ENCODE results near the gene SEC24D.
"Not testable (repeated sequence)": the region's sequence is repeated elsewhere in the genome, so short reads cannot be mapped to it uniquely, and the experiment has no call there.

Gene SEC24D

GRCh38 chr4:118801895-118802575 lies 33.9 kb downstream of the SEC24D start:
- TF ChIP-seq, protein P1, sequence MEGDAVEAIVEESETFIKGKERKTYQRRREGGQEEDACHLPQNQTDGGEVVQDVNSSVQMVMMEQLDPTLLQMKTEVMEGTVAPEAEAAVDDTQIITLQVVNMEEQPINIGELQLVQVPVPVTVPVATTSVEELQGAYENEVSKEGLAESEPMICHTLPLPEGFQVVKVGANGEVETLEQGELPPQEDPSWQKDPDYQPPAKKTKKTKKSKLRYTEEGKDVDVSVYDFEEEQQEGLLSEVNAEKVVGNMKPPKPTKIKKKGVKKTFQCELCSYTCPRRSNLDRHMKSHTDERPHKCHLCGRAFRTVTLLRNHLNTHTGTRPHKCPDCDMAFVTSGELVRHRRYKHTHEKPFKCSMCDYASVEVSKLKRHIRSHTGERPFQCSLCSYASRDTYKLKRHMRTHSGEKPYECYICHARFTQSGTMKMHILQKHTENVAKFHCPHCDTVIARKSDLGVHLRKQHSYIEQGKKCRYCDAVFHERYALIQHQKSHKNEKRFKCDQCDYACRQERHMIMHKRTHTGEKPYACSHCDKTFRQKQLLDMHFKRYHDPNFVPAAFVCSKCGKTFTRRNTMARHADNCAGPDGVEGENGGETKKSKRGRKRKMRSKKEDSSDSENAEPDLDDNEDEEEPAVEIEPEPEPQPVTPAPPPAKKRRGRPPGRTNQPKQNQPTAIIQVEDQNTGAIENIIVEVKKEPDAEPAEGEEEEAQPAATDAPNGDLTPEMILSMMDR (IDR thresholded peaks at IDR 0.05; ENCODE audit: insufficient read depth, low read depth, low read length, missing control alignments) = no peak
- no peak for DNase-seq (ENCODE audit: low read depth)
- no peak overlapping the region for H3K4me3 ChIP-seq (ENCODE audit: low read depth, low read length)

DNA sequence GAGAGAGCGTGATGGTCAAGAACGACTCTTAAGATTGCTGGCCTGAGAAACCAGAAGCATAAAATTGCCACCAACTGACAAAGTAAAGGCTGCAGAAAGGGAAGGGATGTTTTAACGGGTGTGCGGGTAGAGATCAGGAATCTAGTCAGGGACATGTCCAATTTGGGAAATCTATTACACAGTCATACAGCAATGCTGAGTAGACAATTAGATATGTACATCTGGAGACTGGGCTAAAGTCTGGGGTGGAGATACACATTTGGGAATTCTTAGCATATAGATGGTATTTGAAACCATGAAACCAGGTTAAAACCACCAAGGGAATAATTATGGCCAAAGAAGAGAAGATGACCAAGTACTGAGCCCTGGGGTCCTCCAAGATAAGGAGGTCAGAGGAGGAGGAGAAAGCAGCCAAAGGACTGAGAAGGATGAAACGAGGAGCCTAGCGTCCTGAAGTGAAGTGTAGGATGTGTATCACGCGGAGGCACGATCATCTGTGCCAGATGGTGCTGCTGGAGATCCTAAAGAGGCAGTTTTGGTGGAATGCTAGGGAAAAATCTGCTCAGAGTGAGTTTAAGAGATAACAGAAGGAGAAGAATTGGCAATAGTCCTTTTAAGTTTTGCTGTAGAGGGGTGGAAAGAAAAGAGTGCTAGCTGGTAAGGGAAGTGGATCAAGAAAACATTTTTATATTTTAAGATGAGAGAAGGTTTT lies 36.5 kb downstream of the SEC24D start:
- H3K4me3 ChIP-seq (ENCODE audit: low read depth, low read length) = no peak overlapping the region
- DNase-seq (ENCODE audit: low read depth) = no peak
- TF ChIP-seq, protein P1 (IDR thresholded peaks at IDR 0.05; ENCODE audit: insufficient read depth, low read depth, low read length, missing control alignments) = no peak

DNA sequence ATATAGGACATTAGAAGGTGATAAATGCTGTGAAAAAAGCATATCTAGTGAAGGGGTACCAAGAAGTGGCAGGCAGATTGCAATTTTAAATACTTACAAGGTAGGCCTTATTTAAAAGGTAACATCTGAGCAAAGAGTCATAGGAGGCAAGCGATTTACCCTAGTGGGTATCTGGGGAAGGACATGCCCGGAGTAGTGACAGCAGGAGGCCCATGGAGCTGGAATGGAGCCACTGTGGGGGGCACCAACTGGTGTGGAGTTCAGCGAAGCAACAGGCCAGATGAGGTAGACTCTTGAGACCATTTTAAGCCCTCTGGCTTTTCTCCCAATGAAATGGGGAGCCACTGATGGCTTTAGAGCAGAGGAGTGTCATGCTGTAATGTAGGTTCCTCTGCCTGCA lies 37.3 kb downstream of the SEC24D start:
- H3K4me3 ChIP-seq (ENCODE audit: low read depth, low read length) = no peak overlapping the region
- TF ChIP-seq, protein P1 (IDR thresholded peaks at IDR 0.05; ENCODE audit: insufficient read depth, low read depth, low read length, missing control alignments) = no peak
- no peak for DNase-seq (ENCODE audit: low read depth)

GRCh38 chr4:118797558-118798142 lies 38.3 kb downstream of the SEC24D start:
- DNase-seq (ENCODE audit: low read depth) = no peak
- no peak overlapping the region for H3K4me3 ChIP-seq (ENCODE audit: low read depth, low read length)
- TF ChIP-seq, protein P1 (IDR thresholded peaks at IDR 0.05; ENCODE audit: insufficient read depth, low read depth, low read length, missing control alignments) = no peak

DNA sequence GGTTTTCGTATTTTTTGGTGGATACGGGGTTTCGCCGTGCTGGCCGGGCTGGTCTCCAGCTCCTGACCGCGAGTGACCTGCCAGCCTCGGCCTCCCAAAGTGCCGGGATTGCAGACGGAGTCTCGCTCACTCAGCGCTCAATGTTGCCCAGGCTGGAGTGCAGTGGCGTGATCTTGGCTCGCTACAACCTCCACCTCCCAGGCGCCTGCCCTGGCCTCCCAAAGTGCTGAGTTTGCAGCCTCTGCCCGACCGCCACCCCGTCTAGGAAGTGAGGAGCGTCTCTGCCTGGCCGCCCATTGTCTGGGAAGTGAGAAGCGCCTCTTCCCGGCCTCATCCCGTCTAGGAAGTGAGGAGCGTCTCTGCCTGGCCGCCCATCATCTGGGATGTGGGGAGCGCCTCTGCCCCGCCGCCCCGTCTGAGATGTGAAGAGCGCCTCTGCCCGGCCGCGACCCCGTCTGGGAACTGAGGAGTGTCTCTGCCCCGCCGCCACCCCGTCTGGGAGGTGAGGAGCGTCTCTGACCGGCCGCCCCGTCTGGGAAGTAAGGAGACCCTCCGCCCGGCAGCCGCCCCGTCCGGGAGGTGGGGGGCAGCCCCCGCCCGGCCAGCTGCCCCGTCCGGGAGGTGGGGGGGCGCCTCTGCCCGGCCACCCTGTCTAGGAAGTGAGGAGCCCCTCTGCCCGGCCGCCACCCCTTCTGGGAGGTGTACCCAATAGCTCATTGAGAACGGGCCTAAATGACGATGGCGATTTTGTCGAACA lies 44.1 kb downstream of the SEC24D start:
- not testable (repeated sequence) for H3K4me3 ChIP-seq (ENCODE audit: low read depth, low read length); DNase-seq (ENCODE audit: low read depth)

GRCh38 chr4:118790544-118790943 lies 45.4 kb downstream of the SEC24D start:
- TF ChIP-seq, protein P1 (IDR thresholded peaks at IDR 0.05; ENCODE audit: insufficient read depth, low read depth, low read length, missing control alignments) = no peak
- H3K4me3 ChIP-seq (ENCODE audit: low read depth, low read length) = no peak overlapping the region
- DNase-seq (ENCODE audit: low read depth) = no peak

GRCh38 chr4:118788911-118789310 lies 47.0 kb downstream of the SEC24D start:
- no peak for DNase-seq (ENCODE audit: low read depth)
- no peak overlapping the region for H3K4me3 ChIP-seq (ENCODE audit: low read depth, low read length)
- TF ChIP-seq, protein P1 (IDR thresholded peaks at IDR 0.05; ENCODE audit: insufficient read depth, low read depth, low read length, missing control alignments) = no peak
